ENCODE measurements around the gene KCNG4.
"Not testable (repeated sequence)": the region's sequence is repeated elsewhere in the genome, so short reads cannot be mapped to it uniquely, and the experiment has no call there.

The KCNG4 gene

DNA sequence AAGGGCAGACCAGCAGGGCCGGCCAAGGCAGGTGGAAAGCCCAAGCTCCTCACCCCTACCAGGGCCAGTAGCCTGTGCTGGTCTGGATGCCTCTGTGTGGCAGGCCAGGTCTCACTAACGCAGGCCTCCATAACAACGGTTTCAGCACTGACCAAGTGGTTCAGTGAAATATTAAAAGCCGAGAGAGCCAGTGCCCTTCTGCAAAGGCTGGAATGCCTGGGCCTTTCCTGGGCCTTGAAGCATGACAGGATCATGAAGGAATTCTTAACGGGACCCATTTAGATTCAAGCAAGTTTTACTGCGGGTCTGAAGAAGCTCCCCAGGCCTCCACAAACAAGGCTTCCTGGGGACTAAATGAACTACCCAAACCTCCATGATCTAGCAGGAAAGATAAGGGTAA, 32.6 kb downstream of the KCNG4 start:
- peaks cover 19% of the 10 kb centered on the region for H3K27me3 Mint-ChIP-seq (ENCODE audit: low read depth, poor library complexity)
- peaks cover 3% of the 10 kb centered on the region for H3K9me3 Mint-ChIP-seq
- peaks cover 21% of the 10 kb centered on the region for H3K4me1 Mint-ChIP-seq
- no peak for TF ChIP-seq CTCF (IDR thresholded peaks at IDR 0.05)
- H3K27ac Mint-ChIP-seq = peak overlapping the region; percentile 52
- no peaks in the 10 kb centered on the region for H3K36me3 Mint-ChIP-seq (ENCODE audit: low read depth)
- no peak for DNase-seq
- no peak overlapping the region for H3K4me3 Mint-ChIP-seq

- Mint-ChIP-seq H3K9me3 (peaks cover 3% of the 10 kb centered on the region), H3K4me3 (no peak overlapping the region), H3K27me3 (ENCODE audit: low read depth, poor library complexity) (peaks cover 17% of the 10 kb centered on the region), H3K4me1 (peaks cover 21% of the 10 kb centered on the region), H3K27ac (no peak overlapping the region), H3K36me3 (ENCODE audit: low read depth) (no peaks in the 10 kb centered on the region)
- no peak for TF ChIP-seq CTCF (IDR thresholded peaks at IDR 0.05)
- DNase-seq = no peak
Measured at GRCh38 chr16:84205976-84206691, 33.7 kb downstream of the KCNG4 start.

GRCh38 chr16:84205123-84205522, 34.7 kb downstream of the KCNG4 start:
- H3K27me3 Mint-ChIP-seq (ENCODE audit: low read depth, poor library complexity) = peaks cover 14% of the 10 kb centered on the region
- not testable (repeated sequence) for H3K36me3 Mint-ChIP-seq (ENCODE audit: low read depth); H3K9me3 Mint-ChIP-seq; DNase-seq; H3K4me3 Mint-ChIP-seq; H3K27ac Mint-ChIP-seq
- H3K4me1 Mint-ChIP-seq = peaks cover 21% of the 10 kb centered on the region

- H3K36me3 Mint-ChIP-seq (ENCODE audit: low read depth); H3K27ac Mint-ChIP-seq; DNase-seq; H3K9me3 Mint-ChIP-seq; H3K4me3 Mint-ChIP-seq: not testable (repeated sequence)
- peaks cover 21% of the 10 kb centered on the region for H3K4me1 Mint-ChIP-seq
- H3K27me3 Mint-ChIP-seq (ENCODE audit: low read depth, poor library complexity) = peaks cover 12% of the 10 kb centered on the region
Measured at GRCh38 chr16:84204551-84204950, 35.3 kb downstream of the KCNG4 start.

GRCh38 chr16:84199861-84200260, 40.0 kb downstream of the KCNG4 start:
- Mint-ChIP-seq H3K36me3 (ENCODE audit: low read depth) (no peaks in the 10 kb centered on the region), H3K9me3 (peaks cover 3% of the 10 kb centered on the region), H3K27ac (no peak overlapping the region), H3K4me1 (peaks cover 17% of the 10 kb centered on the region), H3K27me3 (ENCODE audit: low read depth, poor library complexity) (peaks cover 2% of the 10 kb centered on the region), H3K4me3 (no peak overlapping the region)
- DNase-seq = no peak
- TF ChIP-seq CTCF (IDR thresholded peaks at IDR 0.05) = no peak

- H3K9me3 Mint-ChIP-seq = peaks cover 3% of the 10 kb centered on the region
- no peak for TF ChIP-seq CTCF (IDR thresholded peaks at IDR 0.05)
- H3K4me1 Mint-ChIP-seq = peaks cover 22% of the 10 kb centered on the region
- no peak overlapping the region for H3K4me3 Mint-ChIP-seq
- H3K36me3 Mint-ChIP-seq (ENCODE audit: low read depth) = no peaks in the 10 kb centered on the region
- DNase-seq = no peak
- H3K27ac Mint-ChIP-seq = no peak overlapping the region
- peaks cover 5% of the 10 kb centered on the region for H3K27me3 Mint-ChIP-seq (ENCODE audit: low read depth, poor library complexity)
Measured at GRCh38 chr16:84199097-84199496, 40.7 kb downstream of the KCNG4 start.

GRCh38 chr16:84198401-84198800, 41.4 kb downstream of the KCNG4 start:
- Mint-ChIP-seq H3K4me3 (no peak overlapping the region), H3K9me3 (peaks cover 3% of the 10 kb centered on the region), H3K27me3 (ENCODE audit: low read depth, poor library complexity) (peaks cover 10% of the 10 kb centered on the region), H3K27ac (peak overlapping the region; percentile 71), H3K36me3 (ENCODE audit: low read depth) (no peaks in the 10 kb centered on the region), H3K4me1 (peaks cover 22% of the 10 kb centered on the region)
- no peak for DNase-seq
- TF ChIP-seq CTCF (IDR thresholded peaks at IDR 0.05) = no peak
